AG10803 (cell line): ENCODE data around the gene RBCK1.

Experiments
- DNase-seq: peaks from one replicate; pipeline ENCODE4 v3.0.0; 2010; ENCODE audit warnings: low read depth
- H3K4me3 ChIP-seq: 2 replicates; pipeline ENCODE4 v1.5.1; 2011; ENCODE audit warnings: mild to moderate bottlenecking, low read length, control low read depth
- TF ChIP-seq, protein P1 (sequence below): conservative IDR thresholded peaks from 2 replicates; pipeline ENCODE4 v1.5.1; 2011; ENCODE audit warnings: mild to moderate bottlenecking, low read length, control low read depth, inconsistent platforms

Gene RBCK1

DNA sequence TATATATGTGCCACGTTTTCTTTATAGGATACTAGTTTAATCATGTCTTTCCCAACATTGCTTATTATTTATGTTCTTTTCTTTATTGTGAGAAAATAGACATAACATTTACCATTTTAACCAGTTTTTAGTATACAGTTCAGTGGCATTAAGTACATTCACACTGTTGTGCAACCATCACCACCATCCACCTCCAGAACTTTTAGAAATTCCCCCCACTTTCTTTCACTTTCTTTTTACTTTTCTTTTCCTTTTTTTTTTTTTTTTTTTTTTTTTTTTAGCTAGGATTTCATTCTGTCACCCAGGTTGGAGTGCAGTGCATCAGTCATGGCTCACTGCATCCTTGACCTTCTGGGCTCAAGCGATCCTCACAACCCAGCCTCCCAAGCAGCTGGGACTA is 18.5 kb downstream of the RBCK1 start:
- H3K4me3 ChIP-seq, result no peak overlapping the region
- no peak for DNase-seq
- TF ChIP-seq, protein P1, sequence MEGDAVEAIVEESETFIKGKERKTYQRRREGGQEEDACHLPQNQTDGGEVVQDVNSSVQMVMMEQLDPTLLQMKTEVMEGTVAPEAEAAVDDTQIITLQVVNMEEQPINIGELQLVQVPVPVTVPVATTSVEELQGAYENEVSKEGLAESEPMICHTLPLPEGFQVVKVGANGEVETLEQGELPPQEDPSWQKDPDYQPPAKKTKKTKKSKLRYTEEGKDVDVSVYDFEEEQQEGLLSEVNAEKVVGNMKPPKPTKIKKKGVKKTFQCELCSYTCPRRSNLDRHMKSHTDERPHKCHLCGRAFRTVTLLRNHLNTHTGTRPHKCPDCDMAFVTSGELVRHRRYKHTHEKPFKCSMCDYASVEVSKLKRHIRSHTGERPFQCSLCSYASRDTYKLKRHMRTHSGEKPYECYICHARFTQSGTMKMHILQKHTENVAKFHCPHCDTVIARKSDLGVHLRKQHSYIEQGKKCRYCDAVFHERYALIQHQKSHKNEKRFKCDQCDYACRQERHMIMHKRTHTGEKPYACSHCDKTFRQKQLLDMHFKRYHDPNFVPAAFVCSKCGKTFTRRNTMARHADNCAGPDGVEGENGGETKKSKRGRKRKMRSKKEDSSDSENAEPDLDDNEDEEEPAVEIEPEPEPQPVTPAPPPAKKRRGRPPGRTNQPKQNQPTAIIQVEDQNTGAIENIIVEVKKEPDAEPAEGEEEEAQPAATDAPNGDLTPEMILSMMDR, result no peak

DNA sequence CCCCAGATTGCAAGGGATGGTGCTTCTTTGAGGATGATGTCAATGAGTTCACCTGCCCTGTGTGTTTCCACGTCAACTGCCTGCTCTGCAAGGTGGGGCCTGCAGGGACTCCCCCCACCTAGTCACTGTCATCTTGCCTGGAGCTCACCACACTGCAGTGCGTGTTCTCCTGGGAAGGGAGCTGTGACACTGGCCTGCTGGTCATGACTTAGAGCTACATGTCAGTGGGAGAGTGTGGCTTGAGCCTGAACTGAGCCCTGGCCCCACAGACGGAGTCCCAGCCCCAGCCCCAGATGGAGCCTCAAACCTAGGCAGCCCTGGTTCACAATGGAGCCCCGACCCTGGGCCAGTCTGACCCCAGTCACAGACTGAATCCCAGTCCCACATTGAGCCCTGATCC is 19.3 kb downstream of the RBCK1 start:
- no peak for DNase-seq
- TF ChIP-seq, protein P1, result no peak
- no peak overlapping the region for H3K4me3 ChIP-seq

DNA sequence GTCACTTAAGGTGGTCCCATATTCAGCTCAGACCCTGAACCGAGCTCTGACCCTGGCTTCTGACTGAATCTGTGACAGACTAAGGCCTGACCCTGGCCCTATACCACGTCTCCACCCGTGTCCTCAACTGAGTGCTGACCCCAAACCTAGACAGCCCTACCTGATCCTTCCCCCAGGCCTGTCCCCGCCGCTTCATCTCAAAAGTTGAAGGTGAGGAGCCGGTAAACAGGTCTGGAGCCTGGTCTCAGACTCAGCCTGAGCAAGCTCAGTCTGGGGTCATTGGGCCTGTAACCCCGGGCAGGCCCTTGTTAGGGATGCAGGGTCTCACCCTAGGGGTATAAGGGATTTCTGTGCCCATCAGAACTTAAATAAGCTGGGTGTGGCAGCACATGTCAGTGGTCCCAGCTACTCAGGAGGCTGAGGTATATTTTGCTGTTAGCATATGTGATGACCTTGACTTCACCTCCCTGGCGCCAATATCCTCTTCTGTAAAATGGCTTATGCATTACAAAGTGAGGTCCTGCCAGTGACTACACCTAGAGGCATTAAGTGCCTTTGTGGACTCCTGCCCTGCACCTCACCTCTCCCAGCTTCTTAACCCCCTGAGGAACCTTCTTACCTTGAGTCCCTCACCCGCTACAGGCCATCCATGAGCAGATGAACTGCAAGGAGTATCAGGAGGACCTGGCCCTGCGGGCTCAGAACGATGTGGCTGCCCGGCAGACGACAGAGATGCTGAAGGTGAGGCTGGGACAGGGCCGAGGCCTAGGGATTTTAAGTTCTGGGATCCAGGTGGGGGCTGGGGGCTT is 20.0 kb downstream of the RBCK1 start:
- no peak for DNase-seq
- TF ChIP-seq, protein P1, result no peak
- no peak overlapping the region for H3K4me3 ChIP-seq

DNA sequence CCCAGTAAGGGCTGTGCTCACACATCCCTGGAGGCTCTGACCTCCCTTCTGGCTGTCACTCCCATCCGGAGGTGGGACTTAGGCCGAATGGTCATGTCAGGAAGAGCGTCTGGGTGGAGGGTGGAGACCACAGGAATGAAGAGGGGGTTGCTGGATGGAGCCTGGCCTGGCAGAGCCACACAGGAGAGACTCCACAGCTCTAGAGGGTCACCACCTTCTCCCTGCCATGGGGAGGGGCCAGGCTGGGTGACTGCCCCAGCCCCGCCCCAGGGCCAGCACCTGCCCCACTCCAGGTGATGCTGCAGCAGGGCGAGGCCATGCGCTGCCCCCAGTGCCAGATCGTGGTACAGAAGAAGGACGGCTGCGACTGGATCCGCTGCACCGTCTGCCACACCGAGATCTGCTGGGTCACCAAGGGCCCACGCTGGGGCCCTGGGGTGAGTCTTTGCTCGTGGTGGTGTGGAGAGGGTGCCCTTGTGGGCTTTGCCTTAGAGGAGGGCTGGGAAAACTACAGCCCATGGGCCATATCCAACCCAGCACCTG is 20.6 kb downstream of the RBCK1 start:
- TF ChIP-seq, protein P1, result no peak
- no peak overlapping the region for H3K4me3 ChIP-seq
- no peak for DNase-seq

DNA sequence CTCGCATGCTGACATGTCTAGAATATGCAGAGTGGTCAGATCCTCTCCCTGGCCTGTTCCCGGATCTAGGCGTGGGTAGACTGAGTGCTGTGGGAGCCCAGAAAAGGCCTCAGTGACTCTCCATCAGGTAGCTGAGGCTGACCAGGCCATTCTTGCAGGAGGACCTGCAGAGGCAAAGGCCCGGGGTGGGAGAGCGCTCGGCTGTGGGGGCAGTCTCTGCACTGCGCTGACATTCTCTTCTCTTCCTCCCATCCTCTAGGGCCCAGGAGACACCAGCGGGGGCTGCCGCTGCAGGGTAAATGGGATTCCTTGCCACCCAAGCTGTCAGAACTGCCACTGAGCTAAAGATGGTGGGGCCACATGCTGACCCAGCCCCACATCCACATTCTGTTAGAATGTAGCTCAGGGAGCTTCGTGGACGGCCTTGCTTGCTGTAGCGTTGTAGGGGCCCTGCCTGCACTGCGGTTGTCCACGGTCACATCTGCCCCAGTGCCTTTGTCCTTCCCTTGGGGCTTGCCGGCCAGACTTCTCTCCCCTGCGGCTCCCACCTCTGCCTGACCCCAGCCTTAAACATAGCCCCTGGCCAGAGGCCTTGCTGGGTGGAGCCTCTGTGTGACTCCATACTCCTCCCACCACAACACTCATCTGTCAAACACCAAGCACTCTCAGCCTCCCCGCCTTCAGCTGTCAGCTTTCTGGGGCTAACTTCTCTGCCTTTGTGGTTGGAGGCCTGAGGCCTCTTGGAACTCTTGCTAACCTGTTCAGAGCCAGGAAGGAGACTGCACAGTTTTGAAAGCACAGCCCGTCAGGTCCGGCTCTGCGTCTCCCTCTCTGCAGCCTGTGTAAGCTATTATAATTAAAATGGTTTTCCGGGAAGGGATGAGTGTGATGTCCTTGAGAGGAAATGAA is 22.2 kb downstream of the RBCK1 start:
- no peak for DNase-seq
- no peak overlapping the region for H3K4me3 ChIP-seq
- TF ChIP-seq, protein P1, result no peak

DNA sequence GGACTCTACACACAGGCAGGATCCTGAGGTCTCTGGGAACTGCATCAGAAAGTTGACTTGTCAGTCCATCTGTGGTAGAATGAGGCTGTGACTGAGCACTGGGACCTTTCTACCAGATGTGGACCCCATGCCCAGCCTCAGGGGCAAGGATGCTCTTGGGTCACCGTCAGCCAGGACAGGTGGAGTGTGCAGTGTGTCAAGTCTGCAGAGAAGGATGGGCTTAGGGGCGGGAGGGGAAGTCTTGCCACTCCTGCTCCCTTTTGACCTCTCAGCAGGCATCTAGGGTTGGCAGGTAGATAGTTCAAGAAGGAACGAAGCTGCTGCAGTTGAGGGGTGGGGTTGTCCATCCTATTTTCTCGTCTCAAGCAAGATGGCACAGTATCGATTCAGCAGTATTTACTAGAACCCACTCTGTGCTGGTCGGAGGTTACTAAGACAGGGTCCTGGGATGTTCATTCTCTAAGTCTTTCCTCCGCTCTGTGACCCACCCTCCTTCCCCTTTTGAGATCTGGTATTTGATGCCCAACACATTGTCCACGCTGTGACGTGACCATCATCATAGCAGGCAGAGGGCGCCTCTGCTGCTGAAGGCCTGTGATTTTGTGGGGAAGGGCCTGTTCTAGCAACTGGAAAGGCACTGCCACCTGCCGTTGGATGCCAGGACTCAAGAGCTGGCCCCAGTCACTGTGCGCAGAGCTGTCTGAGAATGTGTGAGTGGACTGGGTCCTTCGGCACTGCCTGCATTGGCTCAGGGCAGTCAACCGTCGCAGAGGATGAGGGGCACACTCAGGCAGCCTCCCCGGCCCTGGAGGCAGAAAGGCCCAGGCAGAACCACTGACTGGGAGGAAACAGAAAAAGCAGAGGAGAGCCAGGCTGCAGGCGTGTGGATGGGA is 23.2 kb downstream of the RBCK1 start:
- DNase-seq, result peak; percentile 68
- H3K4me3 ChIP-seq, result no peak overlapping the region
- TF ChIP-seq, protein P1, result peak; percentile 57
